Ascending aorta (tissue), 2 donors: ENCODE data around the gene RALGAPA2. TPM values are rescaled to one million over a fixed set of nuclear protein-coding genes. Genes with fewer than 3 reads are reported as not detected.

Experiments
- DNase-seq, 2 donors: peaks; one replicate each; pipeline ENCODE4 v3.0.0-alpha.2; 2019; ENCODE audit warnings: low spot score in 2 of 2
- H3K27ac ChIP-seq, 2 donors: fragments of 200-600 bp; sonication (generic); one replicate each; pipeline ENCODE4 v1.5.1; 2016 to 2017; ENCODE audit warnings: mild to moderate bottlenecking in 1 of 2
- H3K27me3 ChIP-seq: fragments of 200-600 bp; sonication (generic); one replicate; pipeline ENCODE4 v1.5.1; 2017
- H3K36me3 ChIP-seq, 2 donors: fragments of 200-600 bp; sonication (generic); one replicate each; pipeline ENCODE4 v1.5.1; 2016
- H3K4me1 ChIP-seq, 2 donors: fragments of 200-600 bp; sonication (generic); one replicate each; pipeline ENCODE4 v1.5.1; 2016 to 2017; ENCODE audit warnings: mild to moderate bottlenecking in 1 of 2
- H3K4me3 ChIP-seq, 2 donors: fragments of 200-600 bp; sonication (generic); one replicate each; pipeline ENCODE4 v1.5.1; 2016 to 2017; ENCODE audit warnings: mild to moderate bottlenecking in 1 of 2
- H3K9me3 ChIP-seq, 2 donors: fragments of 200-600 bp; sonication (generic); one replicate each; pipeline ENCODE4 v1.5.1; 2016
- intact Hi-C: fragments of 100-400 bp; cut with DNase I; formaldehyde crosslinking; loops from one replicate; pipeline ENCODE4 v1.15.1; 2023
- total RNA-seq: library from RNA; depleted of rRNA; stranded (reverse); fragments of >200 nt; gene quantifications from one replicate; pipeline ENCODE4 v1.1.0, GENCODE V29; 2016
- TF ChIP-seq, protein P1 (sequence below), 3 experiments: fragments of 200-600 bp in 2 of 3; fragments of 450-650 bp in 1 of 3; sonication (generic) in 2 of 3; IDR thresholded peaks; one replicate each; pipeline ENCODE4 v1.5.1; 2016 to 2019; ENCODE audit warnings: antibody characterized with exemption in 3 of 3, mild to moderate bottlenecking in 1 of 3, moderate library complexity in 1 of 3

Gene RALGAPA2
- 68.9 TPM for total RNA-seq

GRCh38 chr20:20712474-20713243, at the start of gene RALGAPA2:
TSS of gene RALGAPA2 (minus strand) at chr20:20712644. CDS start at chr20:20712480, 164 bp downstream.
- Histone ChIP-seq H3K27me3 (no peaks in the 10 kb centered on the region), H3K27ac (peak within 1 kb of the TSS; percentile 90 to 92), H3K4me1 (peaks cover 3 to 10% of the 10 kb centered on the region in 2 donors), H3K4me3 (peak within 1 kb of the TSS; percentile 93 to 96), H3K36me3 (no peaks in the 10 kb centered on the region), H3K9me3 (no peaks in the 10 kb centered on the region)
- intact Hi-C loops, result loop anchor here (1.0 to 5.0 kb wide), 4 partner anchors 20 to 660 kb away; partner anchors contain the start of genes CFAP61, CRNKL1, KIZ and XRN2
- TF ChIP-seq, protein P1, sequence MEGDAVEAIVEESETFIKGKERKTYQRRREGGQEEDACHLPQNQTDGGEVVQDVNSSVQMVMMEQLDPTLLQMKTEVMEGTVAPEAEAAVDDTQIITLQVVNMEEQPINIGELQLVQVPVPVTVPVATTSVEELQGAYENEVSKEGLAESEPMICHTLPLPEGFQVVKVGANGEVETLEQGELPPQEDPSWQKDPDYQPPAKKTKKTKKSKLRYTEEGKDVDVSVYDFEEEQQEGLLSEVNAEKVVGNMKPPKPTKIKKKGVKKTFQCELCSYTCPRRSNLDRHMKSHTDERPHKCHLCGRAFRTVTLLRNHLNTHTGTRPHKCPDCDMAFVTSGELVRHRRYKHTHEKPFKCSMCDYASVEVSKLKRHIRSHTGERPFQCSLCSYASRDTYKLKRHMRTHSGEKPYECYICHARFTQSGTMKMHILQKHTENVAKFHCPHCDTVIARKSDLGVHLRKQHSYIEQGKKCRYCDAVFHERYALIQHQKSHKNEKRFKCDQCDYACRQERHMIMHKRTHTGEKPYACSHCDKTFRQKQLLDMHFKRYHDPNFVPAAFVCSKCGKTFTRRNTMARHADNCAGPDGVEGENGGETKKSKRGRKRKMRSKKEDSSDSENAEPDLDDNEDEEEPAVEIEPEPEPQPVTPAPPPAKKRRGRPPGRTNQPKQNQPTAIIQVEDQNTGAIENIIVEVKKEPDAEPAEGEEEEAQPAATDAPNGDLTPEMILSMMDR (IDR thresholded peaks at IDR 0.05), result peak in 2 of 3 experiments; percentile 13 to 21
- peak; percentile 92 to 99 for DNase-seq

DNA sequence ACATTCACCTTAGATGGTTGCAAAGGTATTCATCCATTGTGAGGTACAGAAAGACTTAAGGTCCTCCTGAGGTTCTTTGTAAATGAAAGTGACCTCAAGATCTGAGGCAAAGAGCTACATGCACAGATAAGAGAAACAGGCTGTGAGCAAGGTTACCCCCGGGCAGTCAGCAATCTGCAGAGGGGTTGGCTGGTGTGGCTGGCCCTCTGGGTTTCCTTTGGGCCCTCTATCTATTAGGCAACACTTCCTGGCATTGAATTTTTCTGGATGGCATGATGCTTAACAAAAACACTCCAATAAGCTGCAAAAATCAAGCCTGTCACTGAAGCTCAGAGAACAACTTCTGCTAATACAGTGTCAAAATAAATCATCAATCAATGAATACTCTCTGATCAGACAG, 48.9 kb upstream of the RALGAPA2 start:
- Histone ChIP-seq H3K4me1 (no peaks in the 10 kb centered on the region), H3K36me3 (no peaks in the 10 kb centered on the region), H3K4me3 (no peak overlapping the region), H3K27ac (no peak overlapping the region), H3K9me3 (no peaks in the 10 kb centered on the region), H3K27me3 (no peaks in the 10 kb centered on the region)
- intact Hi-C loops, result loop anchor here (10.0 kb wide), 1 partner anchor 76 kb away; no protein-coding TSS in a partner anchor
- TF ChIP-seq, protein P1 (IDR thresholded peaks at IDR 0.05), result no peak
- DNase-seq, result no peak

- no peak overlapping the region for H3K27ac ChIP-seq
- no peaks in the 10 kb centered on the region for H3K9me3 ChIP-seq
- DNase-seq, result no peak
- no peaks in the 10 kb centered on the region for H3K27me3 ChIP-seq
- intact Hi-C loops, result no loop called here
- H3K4me3 ChIP-seq, result no peak overlapping the region
- no peaks in the 10 kb centered on the region for H3K4me1 ChIP-seq
- TF ChIP-seq, protein P1 (IDR thresholded peaks at IDR 0.05), result no peak
- no peaks in the 10 kb centered on the region for H3K36me3 ChIP-seq
These were observed 46.7 kb upstream of the RALGAPA2 start for GRCh38 chr20:20759132-20759531.

DNA sequence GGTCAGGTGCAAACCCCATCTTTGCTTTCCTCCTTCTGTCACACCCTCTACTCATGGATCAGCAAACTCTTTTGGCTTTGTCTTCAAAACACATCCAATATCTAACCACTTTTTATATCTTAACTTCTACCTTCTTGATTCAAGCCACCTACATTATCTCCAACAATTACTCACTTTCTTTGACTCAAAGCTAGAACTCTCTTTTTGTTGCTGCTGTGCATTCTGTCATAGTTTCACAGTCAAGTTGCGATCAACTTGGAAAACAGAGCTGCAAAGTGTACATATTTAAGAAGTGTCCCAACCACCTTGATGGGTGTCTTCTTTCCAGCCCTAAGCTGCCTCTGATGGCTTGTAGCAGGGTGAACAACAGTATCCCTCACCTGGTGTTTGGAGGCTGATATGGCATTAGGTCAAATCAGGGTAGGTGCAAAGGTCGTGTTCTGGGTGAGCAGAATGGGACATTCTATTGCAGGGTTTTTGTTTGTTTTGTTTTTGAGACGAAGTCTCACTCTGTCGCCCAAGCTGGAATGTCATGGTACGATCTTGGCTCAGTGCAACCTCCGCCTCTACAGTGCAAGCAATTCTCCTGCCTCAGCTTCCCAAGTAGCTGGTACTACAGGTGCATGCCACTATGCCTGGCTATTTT, 43.4 kb upstream of the RALGAPA2 start:
- TF ChIP-seq, protein P1 (IDR thresholded peaks at IDR 0.05), result no peak
- Histone ChIP-seq H3K4me1 (no peaks in the 10 kb centered on the region), H3K36me3 (no peaks in the 10 kb centered on the region), H3K9me3 (no peaks in the 10 kb centered on the region), H3K4me3 (no peak overlapping the region), H3K27me3 (no peaks in the 10 kb centered on the region), H3K27ac (no peak overlapping the region)
- intact Hi-C loops, result no loop called here
- DNase-seq, result no peak

DNA sequence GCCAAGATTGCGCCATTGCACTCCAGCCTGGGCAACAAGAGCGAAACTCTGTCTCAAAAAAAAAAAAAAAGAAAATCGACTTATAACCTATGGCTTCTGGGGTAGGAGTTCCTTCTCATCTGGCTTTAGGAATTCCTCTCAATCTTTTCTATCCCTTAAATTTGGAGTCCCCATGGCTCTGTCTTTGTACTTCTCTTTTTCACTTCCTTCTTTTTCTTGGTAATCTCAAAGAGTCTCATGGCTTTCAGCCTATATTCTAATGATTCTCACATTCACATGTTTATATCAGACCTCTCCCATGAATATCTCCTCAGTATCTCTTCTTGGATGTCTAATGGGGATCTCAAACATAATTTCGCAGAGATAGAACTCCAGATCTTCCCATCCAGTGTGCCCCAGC, 42.8 kb upstream of the RALGAPA2 start:
- intact Hi-C loops, result no loop called here
- no peak overlapping the region for H3K4me3 ChIP-seq
- no peaks in the 10 kb centered on the region for H3K4me1 ChIP-seq
- no peak overlapping the region for H3K27ac ChIP-seq
- no peak for DNase-seq
- H3K9me3 ChIP-seq, result no peaks in the 10 kb centered on the region
- no peaks in the 10 kb centered on the region for H3K27me3 ChIP-seq
- TF ChIP-seq, protein P1 (IDR thresholded peaks at IDR 0.05), result no peak
- H3K36me3 ChIP-seq, result no peaks in the 10 kb centered on the region
